ENCODE results near the gene KLF9. TPM values are rescaled to one million over a fixed set of nuclear protein-coding genes. Genes with fewer than 3 reads are reported as not detected.

Gene KLF9
- total and polyA plus RNA-seq, 9 donors: 15.1 to 171 (median 59.0) TPM

DNA sequence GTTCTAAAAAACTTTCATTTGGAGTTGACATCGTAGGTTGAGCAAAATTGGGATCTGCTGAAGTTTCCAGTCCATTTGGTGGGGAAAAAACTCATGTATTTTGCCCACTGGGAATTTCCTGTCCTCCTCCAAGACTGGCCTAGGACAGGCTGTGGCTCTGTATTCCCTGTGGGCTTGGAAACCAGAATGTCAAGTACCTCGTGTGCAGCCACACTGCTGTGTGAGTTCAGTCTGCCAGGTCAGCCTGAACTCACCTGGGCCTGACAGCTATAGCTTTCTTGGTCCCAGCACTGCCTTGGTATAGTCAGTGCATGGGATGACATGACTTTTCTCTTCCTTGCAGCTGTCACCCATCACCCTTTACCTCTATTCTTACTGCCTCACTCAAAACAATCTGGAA lies 35.0 kb upstream of the KLF9 start:
- no peaks in the 10 kb centered on the region for H3K36me3 ChIP-seq
- TF ChIP-seq EP300 (IDR thresholded peaks at IDR 0.05) (no peak), POLR2A (IDR thresholded peaks at IDR 0.05) (no peak)
- TF ChIP-seq, protein P1, sequence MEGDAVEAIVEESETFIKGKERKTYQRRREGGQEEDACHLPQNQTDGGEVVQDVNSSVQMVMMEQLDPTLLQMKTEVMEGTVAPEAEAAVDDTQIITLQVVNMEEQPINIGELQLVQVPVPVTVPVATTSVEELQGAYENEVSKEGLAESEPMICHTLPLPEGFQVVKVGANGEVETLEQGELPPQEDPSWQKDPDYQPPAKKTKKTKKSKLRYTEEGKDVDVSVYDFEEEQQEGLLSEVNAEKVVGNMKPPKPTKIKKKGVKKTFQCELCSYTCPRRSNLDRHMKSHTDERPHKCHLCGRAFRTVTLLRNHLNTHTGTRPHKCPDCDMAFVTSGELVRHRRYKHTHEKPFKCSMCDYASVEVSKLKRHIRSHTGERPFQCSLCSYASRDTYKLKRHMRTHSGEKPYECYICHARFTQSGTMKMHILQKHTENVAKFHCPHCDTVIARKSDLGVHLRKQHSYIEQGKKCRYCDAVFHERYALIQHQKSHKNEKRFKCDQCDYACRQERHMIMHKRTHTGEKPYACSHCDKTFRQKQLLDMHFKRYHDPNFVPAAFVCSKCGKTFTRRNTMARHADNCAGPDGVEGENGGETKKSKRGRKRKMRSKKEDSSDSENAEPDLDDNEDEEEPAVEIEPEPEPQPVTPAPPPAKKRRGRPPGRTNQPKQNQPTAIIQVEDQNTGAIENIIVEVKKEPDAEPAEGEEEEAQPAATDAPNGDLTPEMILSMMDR (IDR thresholded peaks at IDR 0.05): no peak
- H3K27ac ChIP-seq: no peak overlapping the region
- no peaks in the 10 kb centered on the region for H3K9me3 ChIP-seq
- H3K27me3 ChIP-seq: no peaks in the 10 kb centered on the region
- WGBS, 3 donors: 84 to 88% (median 85%) methylated on average over 2 of the region's 2 CpGs
- no peaks in the 10 kb centered on the region for H3K4me1 ChIP-seq (ENCODE audit: insufficient read depth)
- intact Hi-C loops (cut with DNase I): no loop called here
- H3K4me3 ChIP-seq: no peak overlapping the region
- DNase-seq: no peak

DNA sequence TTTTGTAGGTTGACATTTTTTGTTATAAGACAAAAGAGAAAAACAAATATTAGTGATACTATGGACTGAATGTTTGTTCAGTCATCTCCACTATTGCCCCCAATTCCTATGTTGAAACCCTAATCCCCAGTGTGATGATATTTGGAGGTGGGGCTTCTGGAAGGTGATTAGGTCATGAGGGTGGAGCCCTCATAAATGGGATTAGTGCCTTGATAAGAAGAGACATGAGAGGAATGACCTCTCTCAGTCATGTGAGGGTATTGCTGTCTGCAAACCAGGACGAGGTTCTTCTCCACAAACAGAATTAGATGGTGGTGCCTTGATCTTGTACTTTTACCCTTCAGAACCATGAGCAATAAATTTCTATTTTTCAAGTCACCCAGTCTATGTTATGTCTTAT lies 34.5 kb upstream of the KLF9 start:
- intact Hi-C loops (cut with DNase I): no loop called here
- Histone ChIP-seq H3K4me1 (ENCODE audit: insufficient read depth) (no peaks in the 10 kb centered on the region), H3K4me3 (no peak overlapping the region), H3K36me3 (no peaks in the 10 kb centered on the region), H3K27ac (no peak overlapping the region), H3K27me3 (no peaks in the 10 kb centered on the region), H3K9me3 (no peaks in the 10 kb centered on the region)
- no peak for DNase-seq
- TF ChIP-seq, protein P1 (IDR thresholded peaks at IDR 0.05): no peak
- no peak for TF ChIP-seq POLR2A (IDR thresholded peaks at IDR 0.05)
- TF ChIP-seq EP300 (IDR thresholded peaks at IDR 0.05): no peak
- 78 to 89% (median 78%) methylated on average over 1 of the region's 1 CpG for WGBS, 3 donors

DNA sequence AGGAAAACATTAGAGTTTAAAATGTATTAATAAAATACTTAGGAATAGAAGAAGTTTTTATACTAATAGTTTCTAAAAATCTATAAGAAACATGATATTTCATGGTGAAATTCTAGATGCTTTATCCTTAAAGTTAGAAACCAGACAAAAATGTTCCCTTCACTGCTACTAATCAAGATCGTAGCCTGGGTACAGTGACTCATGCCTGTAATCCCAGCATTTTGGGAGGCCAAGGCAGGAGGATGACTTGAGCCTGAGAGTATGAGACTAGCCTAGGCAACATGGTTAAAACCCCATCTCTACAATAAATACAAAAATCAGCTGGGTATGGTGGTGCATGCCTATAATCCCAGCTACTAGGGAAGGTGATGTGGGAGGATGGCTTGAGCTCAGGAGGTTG lies 30.4 kb upstream of the KLF9 start:
- H3K27ac ChIP-seq: no peak overlapping the region
- H3K27me3 ChIP-seq: no peaks in the 10 kb centered on the region
- WGBS, 3 donors: 79 to 85% (median 81%) methylated on average over 1 of the region's 1 CpG
- no peaks in the 10 kb centered on the region for H3K9me3 ChIP-seq
- H3K4me1 ChIP-seq (ENCODE audit: insufficient read depth): no peaks in the 10 kb centered on the region
- no peak for DNase-seq
- no peaks in the 10 kb centered on the region for H3K36me3 ChIP-seq
- H3K4me3 ChIP-seq: no peak overlapping the region
- intact Hi-C loops (cut with DNase I): no loop called here
- no peak for TF ChIP-seq POLR2A (IDR thresholded peaks at IDR 0.05)
- TF ChIP-seq EP300 (IDR thresholded peaks at IDR 0.05): no peak
- TF ChIP-seq, protein P1 (IDR thresholded peaks at IDR 0.05): no peak

DNA sequence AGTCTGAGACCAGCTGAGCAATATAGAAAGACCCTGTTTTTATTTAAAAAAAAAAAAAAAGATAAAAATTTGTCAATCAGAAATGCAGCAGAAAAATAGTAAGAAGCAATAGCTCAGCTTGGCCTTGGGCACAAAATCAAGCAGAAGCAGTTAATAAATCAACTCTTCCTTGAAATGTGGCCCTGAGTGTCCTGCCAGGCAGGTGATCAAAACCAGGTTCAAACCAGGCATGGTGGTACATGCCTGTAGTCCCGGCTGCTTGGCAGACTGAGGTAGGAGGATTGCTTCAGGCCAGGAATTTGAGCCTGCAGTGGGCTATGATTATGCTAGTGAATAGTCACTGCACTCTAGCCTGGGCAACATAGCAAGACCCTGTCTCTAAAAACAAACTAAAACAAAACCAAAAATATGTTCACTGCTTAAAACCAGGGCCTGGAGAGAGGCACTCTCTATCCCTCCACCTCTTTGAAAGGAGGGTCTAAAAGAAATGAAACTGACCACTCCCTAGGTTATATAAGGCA lies 27.9 kb upstream of the KLF9 start:
- TF ChIP-seq EP300 (IDR thresholded peaks at IDR 0.05): no peak
- TF ChIP-seq POLR2A (IDR thresholded peaks at IDR 0.05): no peak
- TF ChIP-seq, protein P1 (IDR thresholded peaks at IDR 0.05): no peak
- intact Hi-C loops (cut with DNase I): no loop called here
- no peaks in the 10 kb centered on the region for H3K4me1 ChIP-seq (ENCODE audit: insufficient read depth)
- 68 to 89% (median 69%) methylated on average over 1 of the region's 1 CpG for WGBS, 3 donors
- no peaks in the 10 kb centered on the region for H3K9me3 ChIP-seq
- H3K36me3 ChIP-seq: no peaks in the 10 kb centered on the region
- no peaks in the 10 kb centered on the region for H3K27me3 ChIP-seq
- DNase-seq: no peak
- no peak overlapping the region for H3K4me3 ChIP-seq
- H3K27ac ChIP-seq: no peak overlapping the region

Measured in ovary (tissue), 9 donors.